Right atrium auricular region (tissue), 2 donors: ENCODE data around the gene LRRC53. TPM values are rescaled to one million over a fixed set of nuclear protein-coding genes. Genes with fewer than 3 reads are reported as not detected.

ENCODE experiments used
- DNase-seq: peaks from one replicate; pipeline ENCODE4 v3.0.0-alpha.2; 2019; ENCODE audit warnings: low spot score
- H3K27ac ChIP-seq, 2 donors: fragments of 200-600 bp; sonication (generic); 1 replicate in 1 of 2; 2 replicates in 1 of 2; pipeline ENCODE4 v1.5.1; 2016 to 2019
- H3K27me3 ChIP-seq, 2 donors: fragments of 200-600 bp; sonication (generic); one replicate each; pipeline versions ENCODE4 v1.5.1 to v1.6.0; 2017 to 2019
- H3K36me3 ChIP-seq: fragments of 200-600 bp; sonication (generic); one replicate; pipeline ENCODE4 v1.5.1; 2016
- H3K4me1 ChIP-seq, 2 donors: fragments of 200-600 bp; sonication (generic); one replicate each; pipeline versions ENCODE4 v1.5.1 to v1.6.0; 2017 to 2019
- H3K4me3 ChIP-seq, 2 donors: fragments of 200-600 bp; sonication (generic); 1 replicate in 1 of 2; 2 replicates in 1 of 2; pipeline ENCODE4 v1.5.1; 2017 to 2019; ENCODE audit warnings: mild to moderate bottlenecking in 1 of 2, moderate library complexity in 1 of 2
- H3K9me3 ChIP-seq, 2 donors: fragments of 200-600 bp; sonication (generic); one replicate each; pipeline ENCODE4 v1.5.1; 2019
- CTCF ChIP-seq, 2 donors: fragments of 200-600 bp; sonication (generic); IDR thresholded peaks; one replicate each; pipeline ENCODE4 v1.5.1; 2019; ENCODE audit warnings: antibody characterized with exemption in 2 of 2
- total RNA-seq, 2 donors: library from RNA; depleted of rRNA; stranded (reverse); fragments of >200 nt; gene quantifications; one replicate each; pipeline ENCODE4 v1.1.0, GENCODE V29; 2016

Gene LRRC53
- total RNA-seq, 2 donors from 2014 or later = not detected

- DNase-seq = no peak
Measured at GRCh38 chr1:74465193-74465681, 47.2 kb downstream of the LRRC53 start.

GRCh38 chr1:74464037-74464436 is 48.4 kb downstream of the LRRC53 start:
- H3K4me3 ChIP-seq = no peak overlapping the region
- H3K9me3 ChIP-seq = no peaks in the 10 kb centered on the region
- H3K27ac ChIP-seq = no peak overlapping the region
- H3K27me3 ChIP-seq = no peaks in the 10 kb centered on the region
- no peaks in the 10 kb centered on the region for H3K36me3 ChIP-seq
- no peaks in the 10 kb centered on the region for H3K4me1 ChIP-seq
- no peak for DNase-seq
- TF ChIP-seq CTCF (IDR thresholded peaks at IDR 0.05) = no peak

More at GRCh38 chr1:74465193-74465681, 47.2 kb downstream of the LRRC53 start:
- no peak for TF ChIP-seq CTCF (IDR thresholded peaks at IDR 0.05)
- Histone ChIP-seq H3K27ac (no peak overlapping the region), H3K4me3 (no peak overlapping the region), H3K36me3 (no peaks in the 10 kb centered on the region), H3K4me1 (no peaks in the 10 kb centered on the region), H3K9me3 (no peaks in the 10 kb centered on the region), H3K27me3 (no peaks in the 10 kb centered on the region)

- no peak for DNase-seq
- Histone ChIP-seq H3K36me3 (no peaks in the 10 kb centered on the region), H3K27ac (no peak overlapping the region), H3K4me1 (no peaks in the 10 kb centered on the region), H3K4me3 (no peak overlapping the region), H3K27me3 (no peaks in the 10 kb centered on the region), H3K9me3 (no peaks in the 10 kb centered on the region)
- TF ChIP-seq CTCF (IDR thresholded peaks at IDR 0.05) = no peak
Measured at GRCh38 chr1:74463333-74463988, 49.0 kb downstream of the LRRC53 start.

- Histone ChIP-seq H3K36me3 (no peaks in the 10 kb centered on the region), H3K27me3 (no peaks in the 10 kb centered on the region), H3K4me3 (no peak overlapping the region), H3K27ac (no peak overlapping the region), H3K4me1 (no peaks in the 10 kb centered on the region), H3K9me3 (no peaks in the 10 kb centered on the region)
- no peak for TF ChIP-seq CTCF (IDR thresholded peaks at IDR 0.05)
- no peak for DNase-seq
Measured at GRCh38 chr1:74457253-74457652, 55.2 kb downstream of the LRRC53 start.

- Histone ChIP-seq H3K4me3 (no peak overlapping the region), H3K27me3 (no peaks in the 10 kb centered on the region), H3K27ac (no peak overlapping the region), H3K9me3 (no peaks in the 10 kb centered on the region), H3K36me3 (no peaks in the 10 kb centered on the region), H3K4me1 (no peaks in the 10 kb centered on the region)
- DNase-seq = no peak
- no peak for TF ChIP-seq CTCF (IDR thresholded peaks at IDR 0.05)
Measured at GRCh38 chr1:74455390-74455789, 57.0 kb downstream of the LRRC53 start.

GRCh38 chr1:74453277-74453676 is 59.1 kb downstream of the LRRC53 start:
- H3K9me3 ChIP-seq = no peaks in the 10 kb centered on the region
- H3K27ac ChIP-seq = no peak overlapping the region
- TF ChIP-seq CTCF (IDR thresholded peaks at IDR 0.05) = no peak
- no peaks in the 10 kb centered on the region for H3K36me3 ChIP-seq
- no peaks in the 10 kb centered on the region for H3K27me3 ChIP-seq
- no peak for DNase-seq
- H3K4me3 ChIP-seq = no peak overlapping the region
- H3K4me1 ChIP-seq = no peaks in the 10 kb centered on the region
